Kasumi-1 (cell line): ENCODE data around the gene TBC1D30.
"Not testable (repeated sequence)": the region's sequence is repeated elsewhere in the genome, so short reads cannot be mapped to it uniquely, and the experiment has no call there.

Experiments
- DNase-seq, 2 experiments: peaks; one replicate each; lab custom pipeline; 2025; lab: John Stamatoyannopoulos, UW

The TBC1D30 gene

GRCh38 chr12:64806593-64807460, 17.6 kb upstream of the TBC1D30 start:
- DNase-seq = no peak

DNA sequence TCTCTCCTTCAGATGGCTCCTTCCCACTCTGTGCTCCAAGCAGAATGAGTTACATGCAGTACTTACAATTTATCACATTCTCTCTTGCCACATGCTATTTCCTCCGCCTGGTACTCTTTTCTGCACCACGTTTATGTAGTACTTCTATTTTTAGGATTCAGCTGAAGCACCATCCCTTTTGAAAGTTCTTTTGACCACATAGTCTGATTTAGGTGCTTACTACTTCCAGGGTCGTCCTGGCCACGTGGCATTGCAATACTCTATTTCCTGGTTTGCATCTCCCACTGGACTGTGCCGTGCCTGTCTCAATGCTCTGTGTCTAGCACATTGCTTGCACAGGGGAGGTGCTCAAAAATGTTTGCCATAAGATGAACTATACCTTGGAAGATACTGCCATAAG, 16.3 kb upstream of the TBC1D30 start:
- DNase-seq = peak; percentile 10 to 28

DNA sequence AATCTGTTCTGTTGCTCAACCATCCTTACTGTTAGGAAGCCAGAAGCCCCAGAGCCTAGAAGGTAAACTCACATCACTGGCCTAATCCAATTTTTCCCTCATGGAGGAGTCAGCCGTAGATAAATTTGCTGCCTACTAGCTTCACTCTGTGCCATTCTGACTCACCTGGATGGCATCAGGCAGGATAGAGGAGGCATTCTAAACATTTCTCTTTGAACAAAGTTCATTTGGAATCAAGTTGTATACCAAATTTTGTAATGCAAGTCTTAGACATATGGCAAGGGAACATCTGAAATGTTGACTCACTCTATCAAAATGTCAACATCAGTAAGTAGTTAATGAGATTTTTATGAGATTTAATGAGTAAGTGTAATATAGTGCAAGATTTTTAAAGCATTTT, 13.6 kb upstream of the TBC1D30 start:
- no peak for DNase-seq

- DNase-seq = no peak
Measured at GRCh38 chr12:64813723-64814122, 10.7 kb upstream of the TBC1D30 start.

DNA sequence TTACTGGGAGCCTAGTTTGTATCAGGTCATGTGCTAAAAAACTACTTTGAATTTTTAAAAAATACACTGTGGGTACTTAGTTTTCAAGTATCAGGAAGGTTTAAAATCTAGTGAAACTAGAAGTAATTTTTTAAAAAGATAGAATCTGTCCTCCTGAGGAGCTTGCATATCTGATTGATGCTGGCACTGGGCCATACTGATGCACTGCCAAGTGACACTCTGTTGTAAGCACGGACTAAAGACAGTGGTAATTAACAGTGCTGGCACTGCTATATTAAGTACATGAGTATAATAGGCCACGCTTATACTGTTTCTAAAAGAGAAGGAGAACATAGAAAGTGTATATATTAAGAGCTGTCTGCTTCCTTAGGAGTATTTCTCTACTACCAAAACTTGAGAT, 10.0 kb upstream of the TBC1D30 start:
- no peak for DNase-seq

DNA sequence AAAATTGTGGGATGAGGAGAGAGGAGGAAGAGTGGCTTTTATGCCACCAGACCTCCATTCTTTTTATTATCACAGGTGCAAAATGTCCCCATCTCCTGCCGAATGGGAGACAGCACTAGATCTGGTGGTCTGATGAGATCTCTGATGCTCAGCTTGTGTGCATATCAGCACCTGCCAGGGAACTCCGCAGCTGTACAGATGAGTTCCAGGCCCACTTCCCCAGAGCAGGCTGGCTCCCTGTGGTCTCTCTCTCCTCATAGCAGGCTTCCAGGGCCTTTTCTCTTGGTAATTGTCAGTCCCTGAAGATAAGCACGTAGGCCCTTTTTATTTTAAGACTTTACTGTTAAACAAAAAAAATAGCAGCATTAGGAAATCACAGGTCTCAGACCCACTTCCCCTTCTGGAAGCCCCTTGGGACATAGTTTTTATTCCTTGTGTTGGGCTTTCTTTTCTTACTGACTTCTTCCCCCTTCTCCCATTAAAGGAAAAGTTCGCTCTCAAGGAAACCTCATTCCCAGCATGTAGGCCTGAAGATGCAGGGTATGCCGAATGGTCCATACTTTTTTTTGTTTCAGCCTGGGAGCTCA, 4.5 kb upstream of the TBC1D30 start:
- DNase-seq = peak; percentile 4 to 9

GRCh38 chr12:64820593-64820992, 3.9 kb upstream of the TBC1D30 start:
- DNase-seq = no peak

DNA sequence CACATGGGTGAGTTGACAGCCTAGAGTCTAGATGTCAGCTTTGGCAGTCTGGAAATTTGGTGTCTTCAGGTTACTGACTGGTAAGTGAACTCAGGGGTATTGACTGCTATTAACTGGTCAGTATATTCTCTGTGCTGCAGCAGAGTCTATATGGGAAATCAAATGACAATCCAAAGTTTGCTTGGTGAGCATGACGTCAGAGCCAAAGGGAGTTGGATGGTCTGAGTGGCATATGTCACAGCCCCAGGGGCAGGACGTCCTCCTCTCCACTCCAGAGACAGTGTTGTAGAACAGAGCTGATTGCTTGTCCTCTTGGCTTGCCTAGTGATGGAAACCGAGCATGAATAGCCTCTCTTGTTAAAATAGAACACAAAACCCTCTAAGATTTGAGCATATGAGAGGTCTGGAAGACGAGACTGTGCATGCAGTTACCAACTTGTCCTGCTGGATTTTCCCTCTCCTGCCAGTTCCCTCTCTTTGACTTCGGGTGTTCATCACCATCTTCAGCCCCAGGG, 3.3 kb upstream of the TBC1D30 start:
- DNase-seq = no peak

GRCh38 chr12:64824130-64824499, 332 bp upstream of the TBC1D30 start:
- peak; percentile 72 to 75 for DNase-seq

GRCh38 chr12:64825143-64826021, 935 bp downstream of the TBC1D30 start:
- no peak for DNase-seq

DNA sequence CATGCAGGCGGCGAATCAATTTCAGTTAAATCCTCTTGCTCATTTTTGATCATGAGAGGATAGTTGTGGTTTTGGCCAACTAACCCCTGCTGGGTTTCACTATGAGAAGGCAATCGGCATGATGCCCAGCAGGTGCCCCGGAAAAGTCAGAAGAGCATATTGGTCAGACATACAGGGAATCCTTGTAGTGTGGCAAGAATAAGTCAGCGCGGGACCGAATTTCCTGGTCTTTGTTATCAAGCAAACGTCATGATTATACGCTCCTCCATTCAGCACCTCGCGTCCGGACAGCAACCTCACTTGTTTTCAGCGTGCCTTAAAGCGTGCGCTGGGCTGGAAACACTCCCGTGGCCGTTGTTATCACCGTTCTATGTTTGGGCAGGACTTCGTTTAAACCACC, 1.8 kb downstream of the TBC1D30 start:
- peak; percentile 37 to 39 for DNase-seq

DNA sequence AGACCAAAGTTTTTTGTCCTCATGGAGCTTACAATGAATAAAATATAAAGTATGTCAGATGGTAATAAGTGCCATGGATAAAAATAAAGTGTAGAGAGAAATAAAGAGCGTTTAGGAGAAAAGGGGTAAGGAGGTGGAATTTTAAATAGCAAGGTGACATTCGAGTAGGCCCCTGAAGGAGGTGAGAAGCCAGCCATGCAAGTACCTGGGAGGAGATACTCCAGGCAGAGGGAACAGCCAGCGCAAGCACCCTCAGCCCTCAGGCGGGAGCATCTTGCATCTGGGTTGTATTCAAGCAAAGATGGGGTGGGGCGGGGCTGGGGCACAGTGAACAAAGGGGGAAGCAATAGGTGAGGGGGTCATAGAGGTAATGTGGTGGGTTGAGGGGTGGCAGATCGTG, 4.3 kb downstream of the TBC1D30 start:
- DNase-seq = no peak

- DNase-seq = no peak
Measured at GRCh38 chr12:64833928-64834327, 9.5 kb downstream of the TBC1D30 start.

DNA sequence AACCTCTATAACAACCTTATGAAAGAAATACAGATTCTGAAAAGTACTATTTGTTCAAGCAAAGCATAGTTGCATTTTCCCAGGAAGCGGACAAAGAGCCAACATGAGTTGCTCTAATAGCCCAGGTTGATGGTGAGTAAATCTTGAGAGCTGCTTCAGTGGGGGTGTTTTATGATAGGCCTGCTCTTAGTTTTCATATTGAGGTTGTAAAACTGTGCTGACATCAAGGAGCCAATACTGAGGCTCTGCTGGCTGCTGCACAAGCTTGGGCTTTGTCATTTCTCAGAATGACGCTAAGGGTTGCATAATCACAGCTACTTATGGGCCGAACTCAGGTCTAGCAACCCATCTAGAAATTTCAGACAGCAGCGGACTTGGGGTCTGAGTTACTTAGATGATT, 11.5 kb downstream of the TBC1D30 start:
- DNase-seq = no peak

GRCh38 chr12:64836856-64837255, 12.4 kb downstream of the TBC1D30 start:
- DNase-seq = no peak

DNA sequence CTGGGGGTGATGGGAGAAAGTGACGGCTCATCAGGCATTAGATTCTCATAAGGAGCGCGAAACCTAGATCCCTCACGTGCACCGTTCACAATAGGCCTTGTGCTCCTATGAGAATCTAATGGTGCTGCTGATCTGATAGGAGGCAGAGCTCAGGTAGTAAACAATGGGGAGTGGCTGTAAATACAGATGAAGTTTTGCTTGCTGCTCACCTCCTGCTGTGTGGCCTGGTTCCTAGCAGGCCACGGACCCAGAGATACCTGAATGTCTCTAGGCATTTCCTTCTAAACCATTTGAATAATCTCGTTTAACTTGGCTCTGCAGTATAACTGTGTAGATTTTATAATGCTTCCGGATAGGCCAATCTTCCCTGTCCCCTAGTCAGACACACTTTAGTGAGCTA, 13.0 kb downstream of the TBC1D30 start:
- DNase-seq = no peak

GRCh38 chr12:64840119-64840518, 15.7 kb downstream of the TBC1D30 start:
- no peak for DNase-seq

DNA sequence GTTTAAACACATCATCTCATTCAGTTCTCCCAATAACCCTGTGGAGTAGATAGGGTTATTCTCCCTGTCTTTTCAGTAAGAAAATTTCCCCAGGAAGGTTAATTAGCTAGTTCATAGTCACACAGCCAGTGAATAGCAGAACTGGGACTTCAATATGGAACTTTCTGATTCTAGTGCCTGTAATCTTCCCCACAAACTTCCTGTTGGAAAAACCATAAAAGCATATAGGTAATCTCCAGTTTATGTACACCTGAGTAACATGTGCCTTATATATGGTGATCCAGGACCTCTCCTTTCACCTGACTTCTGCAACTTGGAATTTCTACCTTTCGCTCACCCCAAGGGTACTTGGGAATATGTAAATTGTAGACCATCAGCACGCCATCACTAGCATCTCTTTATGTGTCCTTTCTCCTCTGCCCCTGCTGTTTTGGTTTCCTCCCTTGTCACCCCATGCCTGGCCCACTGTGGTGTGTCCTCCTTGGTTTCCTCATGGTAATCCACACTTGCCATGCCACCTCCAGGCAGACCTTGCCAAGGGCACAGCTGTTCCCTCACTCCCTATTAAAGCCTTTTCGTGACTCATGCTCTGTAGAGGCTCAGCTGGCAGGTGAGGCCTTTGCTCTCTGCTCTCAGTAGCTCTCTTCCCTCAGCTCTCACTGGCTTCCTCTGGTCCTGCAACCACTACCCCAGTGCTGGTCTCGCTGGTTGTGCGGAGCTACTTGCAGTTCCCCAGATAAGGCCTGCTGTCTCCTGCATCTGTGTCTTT, 16.7 kb downstream of the TBC1D30 start:
- no peak for DNase-seq

- not testable (repeated sequence) for DNase-seq
Measured at GRCh38 chr12:64848409-64848808, 24.0 kb downstream of the TBC1D30 start.

- no peak for DNase-seq
Measured at GRCh38 chr12:64858882-64859605, 34.6 kb downstream of the TBC1D30 start.

GRCh38 chr12:64860446-64860998, 36.1 kb downstream of the TBC1D30 start:
- no peak for DNase-seq
